A673 (cell line): ENCODE results near the gene WDR87. TPM values are rescaled to one million over a fixed set of nuclear protein-coding genes. Genes with fewer than 3 reads are reported as not detected.

Source experiments
- BruUV-seq: library from RNA; stranded (reverse); fragments of 400-500 nt; replicated peaks from 2 replicates; lab custom pipeline; 2021; lab: Mats Ljungman, UMichigan
- CTCF ChIA-PET: fragments of 300-600 bp; sonication (Branson Sonifier 250); formaldehyde crosslinking; loops from one replicate; lab custom pipeline; 2022; ENCODE audit warnings: antibody characterized with exemption; lab: Charles Lee
- POLR2A ChIA-PET: fragments of 300-600 bp; sonication (Branson Sonifier 250); formaldehyde crosslinking; loops from one replicate; lab custom pipeline; 2022; ENCODE audit warnings: antibody characterized with exemption; ENCODE audit not compliant: low non-redundant PET; lab: Charles Lee
- DNase-seq: peaks from one replicate; pipeline ENCODE4 v3.0.0-alpha.2; 2015; ENCODE audit warnings: low spot score
- H3K27ac ChIP-seq: fragments of 200-600 bp; sonication (generic); 2 replicates; pipeline ENCODE4 v1.5.1; 2016; ENCODE audit warnings: mixed run types, low read depth, mild to moderate bottlenecking, mixed read lengths, antibody characterized with exemption, low read length; ENCODE audit not compliant: poor library complexity, severe bottlenecking
- H3K27me3 ChIP-seq: fragments of 200-600 bp; sonication (generic); replicated peaks from 2 replicates; pipeline ENCODE4 v1.6.1; 2017; ENCODE audit warnings: mixed run types, low read depth, mild to moderate bottlenecking, mixed read lengths, antibody characterized with exemption, low read length; ENCODE audit not compliant: insufficient read depth, poor library complexity
- H3K36me3 ChIP-seq: fragments of 200-600 bp; sonication (generic); 2 replicates; pipeline ENCODE4 v1.6.1; 2016; ENCODE audit warnings: mixed run types, mild to moderate bottlenecking, mixed read lengths, antibody characterized with exemption, low read length; ENCODE audit not compliant: insufficient read depth, poor library complexity, severe bottlenecking
- H3K4me1 ChIP-seq: fragments of 200-600 bp; sonication (generic); 2 replicates; pipeline ENCODE4 v1.6.1; 2017; ENCODE audit warnings: mixed run types, mild to moderate bottlenecking, mixed read lengths, antibody characterized with exemption, low read length; ENCODE audit not compliant: insufficient read depth, poor library complexity, severe bottlenecking
- H3K4me3 ChIP-seq: fragments of 200-600 bp; sonication (generic); 2 replicates; pipeline ENCODE4 v1.5.1; 2016; ENCODE audit warnings: low read depth, mixed run types, mild to moderate bottlenecking, mixed read lengths, low read length; ENCODE audit not compliant: poor library complexity, severe bottlenecking
- H3K9me3 ChIP-seq: fragments of 200-600 bp; sonication (generic); 2 replicates; pipeline ENCODE4 v1.6.1; 2016; ENCODE audit warnings: mixed run types, low read depth, mild to moderate bottlenecking, mixed read lengths, antibody characterized with exemption, low read length; ENCODE audit not compliant: poor library complexity, severe bottlenecking
- CTCF ChIP-seq: fragments of 300-800, 200-600 bp; sonication (generic); conservative IDR thresholded peaks from 2 replicates; pipeline ENCODE4 v1.5.1; 2017; ENCODE audit warnings: low read depth, mild to moderate bottlenecking, antibody characterized with exemption, low read length, moderate library complexity, mixed read lengths
- EZH2 ChIP-seq: fragments of 200-600 bp; sonication (generic); IDR thresholded peaks from 2 replicates; pipeline ENCODE4 v1.6.1; 2017; ENCODE audit warnings: borderline replicate concordance, low read depth, mild to moderate bottlenecking, mixed read lengths, antibody characterized with exemption, low read length; ENCODE audit not compliant: poor library complexity, severe bottlenecking
- intact Hi-C: fragments of 100-400 bp; cut with micrococcal nuclease; formaldehyde crosslinking; loops from one replicate; pipeline ENCODE4 v1.10.0; 2022; ENCODE audit not compliant: unreplicated experiment
- total RNA-seq: library from RNA; stranded (reverse); gene quantifications from 2 replicates; pipeline ENCODE4 v1.2.3, GENCODE V29; 2021

The WDR87 gene
- total RNA-seq, 1 experiment from 2014 or later, result not detected

GRCh38 chr19:37941782-37942515, 35.6 kb upstream of the WDR87 start:
- Histone ChIP-seq H3K4me1 (no peaks in the 10 kb centered on the region), H3K4me3 (no peak overlapping the region), H3K9me3 (no peaks in the 10 kb centered on the region), H3K36me3 (no peaks in the 10 kb centered on the region), H3K27me3 (no peaks in the 10 kb centered on the region), H3K27ac (no peak overlapping the region)
- POLR2A ChIA-PET, result no interaction called here
- DNase-seq, result no peak
- CTCF ChIA-PET, result no interaction called here
- TF ChIP-seq CTCF (no peak), EZH2 (no peak)
- intact Hi-C loops, result no loop called here
- BruUV-seq, result no TSS peak

- Histone ChIP-seq H3K4me3 (no peak overlapping the region), H3K27ac (no peak overlapping the region), H3K36me3 (no peaks in the 10 kb centered on the region), H3K9me3 (no peaks in the 10 kb centered on the region), H3K27me3 (no peaks in the 10 kb centered on the region), H3K4me1 (no peaks in the 10 kb centered on the region)
- CTCF ChIA-PET, result no interaction called here
- no TSS peak for BruUV-seq
- intact Hi-C loops, result no loop called here
- TF ChIP-seq CTCF (no peak), EZH2 (no peak)
- POLR2A ChIA-PET, result no interaction called here
- DNase-seq, result no peak
These were observed 32.0 kb upstream of the WDR87 start for GRCh38 chr19:37938353-37938752.

- no peaks in the 10 kb centered on the region for H3K27me3 ChIP-seq
- H3K9me3 ChIP-seq, result no peaks in the 10 kb centered on the region
- ChIA-PET POLR2A (no interaction called here), CTCF (no interaction called here)
- DNase-seq, result no peak
- TF ChIP-seq CTCF, result no peak
- no peak for TF ChIP-seq EZH2
- H3K4me3 ChIP-seq, result no peak overlapping the region
- intact Hi-C loops, result no loop called here
- no peaks in the 10 kb centered on the region for H3K4me1 ChIP-seq
- BruUV-seq, result no TSS peak
- no peaks in the 10 kb centered on the region for H3K36me3 ChIP-seq
- H3K27ac ChIP-seq, result no peak overlapping the region
These were observed 30.5 kb upstream of the WDR87 start for GRCh38 chr19:37936886-37937285.
